HG03159 (cell line): ENCODE results near the gene CHCHD4.

Experiments
- ATAC-seq: cut with Tn5 transposase; IDR thresholded peaks from one replicate; pipeline ENCODE4 v1.9.1; 2021; ENCODE audit warnings: mild to moderate bottlenecking, moderate library complexity; ENCODE audit not compliant: unreplicated experiment

CHCHD4 gene

DNA sequence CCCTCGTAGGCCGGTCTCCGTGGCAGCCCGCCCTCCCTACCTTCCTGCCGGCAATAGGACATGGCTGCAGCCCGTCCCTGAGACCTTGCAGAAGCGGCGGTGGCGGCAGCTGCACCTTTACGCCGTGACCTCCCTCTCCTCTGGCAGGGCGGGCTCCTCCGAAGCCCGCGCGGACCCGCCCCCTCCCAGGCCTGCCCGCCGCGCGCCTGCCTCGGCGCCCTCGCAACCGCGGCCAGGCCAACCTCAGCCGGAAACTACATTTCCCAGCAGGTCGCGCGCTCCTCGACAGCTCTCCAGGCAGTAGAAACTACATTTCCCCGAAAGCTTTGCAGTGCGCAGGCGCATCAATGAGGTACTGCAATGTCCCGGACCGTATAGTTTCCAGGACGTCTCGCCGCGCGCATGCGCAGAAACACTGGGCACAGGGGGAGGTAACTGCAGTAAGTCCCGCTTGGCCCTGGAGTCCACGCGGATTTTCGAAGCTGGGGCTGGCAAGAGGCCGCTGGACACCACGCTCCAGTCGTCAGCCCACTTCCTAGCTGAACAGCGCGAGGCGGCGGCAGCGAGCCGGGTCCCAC is at the start of gene CHCHD4, which contains the start of gene TMEM43:
Gene CHCHD4 (minus strand): TSS at position 256 of the 578 bp plus-strand sequence. CDS start 194 bp downstream, at position 62.
Gene TMEM43 (plus strand): TSS at position 438 of the 578 bp plus-strand sequence. CDS start 142 bp downstream, outside the sequence.
- peak; percentile 90 for ATAC-seq

DNA sequence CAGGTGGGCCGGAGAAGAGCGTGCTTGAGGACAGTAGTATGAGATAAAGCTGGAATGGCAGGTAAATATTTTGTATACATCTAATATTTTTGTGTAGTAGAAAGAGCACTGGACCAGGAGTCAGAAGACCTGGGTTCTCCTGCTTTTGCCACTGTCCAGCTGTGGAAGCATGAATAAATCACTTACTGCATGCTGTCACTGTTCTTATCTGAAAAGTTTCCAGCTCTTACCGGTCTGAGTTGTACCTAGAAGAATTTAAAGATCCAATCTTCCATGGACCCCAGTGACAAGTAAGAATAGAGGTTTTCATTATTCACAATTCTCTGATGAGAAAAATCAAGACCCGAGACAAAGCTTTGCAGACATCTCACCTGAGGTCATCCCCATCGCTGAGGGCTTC is 47.8 kb upstream of the CHCHD4 start:
- no peak for ATAC-seq

DNA sequence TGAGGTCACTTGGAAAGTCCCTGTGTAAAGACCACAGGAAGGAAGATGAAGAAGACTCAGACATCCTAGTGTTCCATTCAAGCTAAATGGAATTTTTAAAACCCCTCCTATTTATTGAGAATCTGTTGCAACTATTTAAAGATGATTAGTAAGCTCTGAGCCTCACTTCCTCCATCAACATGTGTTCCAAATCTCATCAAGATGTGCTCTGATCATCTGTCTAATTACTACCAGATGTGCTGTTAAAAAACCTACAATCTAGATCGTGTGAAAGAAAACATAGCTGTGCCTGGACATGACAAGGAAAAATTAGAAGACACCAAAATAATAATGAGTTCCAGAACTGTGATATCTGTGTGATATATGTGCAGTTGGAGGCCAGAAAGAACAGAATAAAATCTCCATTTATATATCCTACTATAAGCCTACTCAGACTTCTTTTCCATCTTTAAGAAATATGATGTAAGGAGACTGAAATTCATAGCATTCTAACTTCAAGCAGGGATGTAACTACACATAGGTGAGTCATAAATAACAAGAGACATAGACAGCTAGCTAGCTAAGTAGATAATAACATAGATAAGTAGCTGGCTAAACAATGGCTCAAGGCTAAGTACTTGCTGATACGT is 46.0 kb upstream of the CHCHD4 start:
- ATAC-seq, result no peak

DNA sequence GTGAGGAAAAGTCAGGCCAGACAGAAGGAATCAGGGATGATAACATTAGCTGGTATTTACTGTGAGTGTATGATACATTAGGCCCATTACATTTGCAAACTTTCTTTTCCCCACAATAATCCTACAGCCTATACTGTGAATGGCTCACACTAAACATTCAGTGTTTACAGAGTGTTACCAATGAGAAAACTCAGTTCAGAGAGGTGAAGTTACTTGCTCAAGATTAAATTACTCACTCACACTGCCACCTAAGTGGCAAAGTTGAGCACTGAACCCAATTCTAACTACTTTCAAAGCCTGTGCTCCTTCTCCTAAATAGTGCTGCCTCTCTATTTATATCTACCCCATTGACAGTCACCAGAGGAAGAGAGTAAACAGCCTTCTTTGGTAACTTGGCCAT is 45.2 kb upstream of the CHCHD4 start:
- ATAC-seq, result no peak

DNA sequence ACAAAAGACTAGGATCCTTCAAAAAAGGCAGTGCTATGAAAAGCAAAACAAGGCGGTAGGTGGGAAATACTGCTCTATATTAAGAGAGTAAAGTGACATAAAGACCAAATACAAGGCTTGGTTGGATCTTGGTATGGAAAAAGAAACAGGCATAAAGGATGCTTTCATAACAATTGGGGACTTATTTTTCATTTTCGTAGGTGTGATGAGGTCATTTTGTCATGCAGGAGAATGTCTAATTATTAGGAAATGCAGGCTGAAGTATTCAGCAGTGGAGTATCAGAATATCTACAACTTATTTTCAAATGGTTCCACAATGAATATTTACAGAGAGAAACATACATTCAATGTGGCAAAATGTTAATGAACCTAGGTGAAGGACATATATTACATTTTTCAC is 44.8 kb upstream of the CHCHD4 start:
- no peak for ATAC-seq

DNA sequence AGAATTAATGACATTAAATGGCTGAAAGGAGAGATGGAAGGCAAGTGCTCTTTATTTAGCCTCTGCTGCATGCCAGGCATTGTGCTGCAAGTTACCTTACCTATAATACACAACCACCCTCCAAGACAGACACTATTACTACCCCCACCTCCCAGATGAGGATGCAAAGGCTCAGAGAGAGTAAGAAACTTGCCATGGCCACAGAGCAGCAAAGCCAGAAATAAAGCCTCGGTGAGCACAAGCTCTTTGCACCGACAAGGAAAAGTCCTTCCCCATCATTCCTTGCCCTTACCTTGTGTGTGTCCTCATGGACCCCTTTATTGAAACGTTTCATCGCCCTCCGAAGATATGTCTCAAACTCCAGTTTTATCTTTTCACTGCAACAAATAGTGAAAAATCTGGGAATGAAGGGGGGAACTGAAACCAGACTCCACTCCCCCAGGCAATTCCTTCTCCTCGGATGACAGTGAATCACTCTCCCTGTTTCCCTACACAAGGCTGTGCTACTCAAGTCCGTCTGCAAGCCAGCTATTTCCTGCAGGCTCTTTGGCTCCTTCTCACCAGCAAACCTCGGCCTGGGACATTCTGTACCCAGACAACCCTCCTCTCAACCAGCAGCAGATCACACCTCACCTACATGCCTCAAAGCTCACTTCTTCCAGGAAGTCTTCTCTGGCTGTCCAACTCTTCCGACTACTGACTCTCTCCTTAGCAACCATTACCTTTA is 42.4 kb upstream of the CHCHD4 start:
- ATAC-seq, result no peak

DNA sequence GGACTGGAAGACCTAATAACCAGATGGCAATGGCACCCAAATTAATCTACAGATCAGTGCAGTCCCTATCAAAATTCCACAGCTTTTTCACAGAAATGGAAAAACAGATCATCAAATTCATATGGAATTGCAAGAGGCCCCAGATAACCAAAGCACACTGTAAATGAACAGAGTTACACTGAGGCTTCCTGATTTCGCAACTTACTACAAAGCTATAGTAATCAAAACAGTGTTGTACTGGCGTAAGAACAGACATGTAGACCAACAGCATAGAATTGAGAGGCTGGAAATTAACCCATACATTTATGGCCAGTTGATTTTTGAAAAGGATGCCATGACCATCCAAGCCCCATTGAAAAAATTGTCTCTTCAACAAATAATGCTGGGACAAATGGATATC is 37.5 kb upstream of the CHCHD4 start:
- no peak for ATAC-seq

DNA sequence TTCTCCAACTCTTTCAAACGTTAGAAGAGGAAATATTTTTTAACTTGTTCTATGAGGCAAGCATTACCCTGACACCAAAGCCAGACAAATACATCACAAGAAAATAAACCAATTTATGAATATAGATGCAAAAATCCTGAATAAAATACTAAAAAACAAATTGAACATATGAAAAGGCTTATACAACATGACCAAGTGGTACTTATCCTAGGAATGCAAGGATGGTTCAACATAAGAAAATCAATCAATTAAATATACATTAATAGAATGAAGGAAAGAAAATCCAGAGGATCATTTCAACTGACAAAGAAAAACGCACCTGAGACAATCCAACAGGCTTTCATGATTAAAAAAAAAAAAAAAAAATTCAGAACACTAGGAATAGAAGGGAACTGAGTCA is 36.6 kb upstream of the CHCHD4 start:
- ATAC-seq, result no peak

DNA sequence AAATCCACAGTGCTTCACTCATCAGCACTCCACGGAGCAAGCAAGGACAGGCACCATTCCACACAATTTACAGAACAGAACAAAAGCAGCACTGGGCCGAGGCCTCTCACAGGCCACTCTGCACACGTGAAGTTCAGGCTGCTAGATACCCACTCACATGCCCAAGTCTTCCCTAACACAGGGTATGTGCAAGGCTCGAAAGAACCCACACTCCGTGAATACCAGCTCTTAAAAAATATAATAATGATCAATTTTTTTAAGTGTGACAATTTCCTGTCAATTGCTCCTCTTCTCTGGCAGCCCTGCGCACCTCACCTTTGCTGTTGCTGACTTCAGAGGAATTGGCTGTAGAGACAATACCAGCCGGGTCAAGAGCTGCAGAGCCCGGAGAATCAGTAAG is 34.8 kb upstream of the CHCHD4 start:
- ATAC-seq, result no peak

DNA sequence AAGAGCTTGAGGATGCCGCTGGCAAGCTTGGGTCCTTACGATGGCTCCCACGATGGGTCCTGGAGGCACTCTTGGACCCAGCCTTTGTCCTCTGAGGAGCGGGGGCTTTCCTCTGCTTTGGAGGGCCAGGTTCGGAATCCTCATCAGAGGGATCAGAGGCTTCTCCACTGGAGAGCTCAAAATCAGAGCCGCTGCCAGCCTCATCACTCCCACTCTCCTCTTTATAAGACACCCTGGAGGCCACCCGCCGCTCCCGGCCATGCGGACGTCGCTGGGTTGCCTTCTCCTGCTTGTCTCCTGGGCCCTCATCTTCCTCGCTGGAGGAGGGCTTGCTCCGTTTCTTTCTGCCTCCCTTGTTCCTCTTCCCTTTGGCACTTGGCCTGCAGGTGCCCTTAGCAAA is 33.7 kb upstream of the CHCHD4 start:
- ATAC-seq, result no peak

DNA sequence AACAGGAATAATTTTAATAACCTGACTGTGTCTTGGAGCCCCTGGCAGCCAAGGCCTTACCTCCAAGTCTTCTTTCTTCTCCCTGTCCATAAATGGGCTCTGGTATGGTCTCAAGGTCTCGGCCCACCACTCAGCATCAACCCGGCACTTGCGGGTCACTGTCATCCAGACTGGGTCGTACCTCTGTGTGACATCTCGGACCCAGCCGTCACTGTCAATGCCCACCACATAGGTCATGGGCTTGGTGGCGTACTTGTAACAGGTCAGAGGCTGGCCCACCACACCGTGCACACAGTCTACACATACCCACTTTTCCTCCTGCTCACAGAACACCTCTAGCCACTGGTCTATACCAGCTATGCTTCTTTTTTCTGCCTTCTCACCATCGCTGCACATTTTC is 33.3 kb upstream of the CHCHD4 start:
- no peak for ATAC-seq

DNA sequence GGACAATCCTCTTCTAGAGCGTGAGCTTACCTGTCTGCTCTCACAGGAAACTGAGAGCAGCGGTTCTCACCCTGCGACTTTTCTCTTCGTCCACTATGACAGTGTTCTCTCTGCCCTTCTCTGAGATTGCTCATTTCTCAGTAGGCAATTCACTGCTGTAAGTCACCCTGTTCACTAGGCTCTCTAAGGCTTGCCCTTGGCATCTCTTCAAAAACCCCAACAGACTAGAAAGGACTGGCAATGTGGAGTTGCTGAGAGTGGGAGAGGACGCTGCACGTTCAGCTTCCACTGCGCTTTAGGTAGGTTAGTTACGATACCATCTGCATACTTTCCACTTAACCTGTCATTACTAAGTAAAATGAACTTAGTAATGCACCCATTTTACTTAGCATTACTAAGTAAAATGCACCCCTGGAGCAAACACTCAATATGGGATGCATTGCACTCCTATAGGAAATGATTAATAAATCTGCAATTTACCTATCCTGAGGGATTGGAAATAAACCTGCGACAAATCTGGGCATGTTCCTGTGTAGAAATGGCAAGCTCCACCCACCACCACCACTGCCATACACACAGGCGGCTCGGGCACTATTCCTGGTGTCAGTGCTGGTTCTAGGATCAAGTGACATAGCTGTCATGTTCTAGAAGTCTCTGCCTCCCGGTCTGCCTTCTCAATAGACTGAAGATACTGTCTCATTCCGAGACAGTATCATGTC is 32.3 kb upstream of the CHCHD4 start:
- no peak for ATAC-seq

DNA sequence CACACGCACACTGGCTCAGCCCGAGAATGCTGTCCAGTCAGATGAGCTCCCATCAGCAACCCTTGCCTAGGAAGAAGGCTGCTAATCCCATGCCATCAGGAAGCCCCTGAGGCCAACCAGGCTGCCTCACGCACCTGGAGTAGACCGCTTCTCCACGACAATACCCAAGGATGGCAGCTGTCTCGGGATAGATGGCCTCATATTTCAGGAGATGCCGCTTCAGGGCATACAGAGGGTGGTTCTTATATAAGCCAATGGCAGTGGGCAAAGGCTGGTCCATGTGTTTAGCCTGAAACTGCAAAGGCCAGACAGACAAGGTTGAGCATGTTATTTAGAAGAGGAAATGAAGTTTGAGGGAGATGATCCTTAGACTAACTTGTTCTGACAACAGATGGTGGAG is 31.5 kb upstream of the CHCHD4 start:
- no peak for ATAC-seq

DNA sequence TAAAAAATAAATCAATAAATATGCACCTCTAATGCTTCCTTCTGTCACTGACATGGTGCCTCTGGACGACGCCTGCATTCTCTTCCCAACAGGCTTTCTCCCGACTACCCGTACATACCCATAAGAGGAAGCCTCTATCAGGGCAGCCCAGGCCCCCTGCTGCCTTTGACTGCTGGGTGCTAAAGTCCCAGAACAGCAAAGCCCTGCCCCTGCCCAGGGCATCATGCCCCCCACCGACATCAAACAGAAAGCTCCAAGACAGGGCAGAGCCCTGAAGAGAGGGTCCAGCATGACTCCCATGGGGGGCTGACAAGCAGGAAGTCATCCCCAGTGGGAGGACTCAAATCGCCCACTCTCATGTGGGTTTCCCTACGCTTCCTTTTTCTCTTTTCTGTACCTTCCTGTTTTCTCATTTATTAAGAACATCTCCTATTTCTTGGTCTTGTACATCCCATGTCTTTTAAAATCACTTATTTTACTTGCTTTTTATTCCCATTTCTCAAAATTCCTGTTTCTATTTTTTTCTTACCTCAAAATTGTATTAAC is 30.3 kb upstream of the CHCHD4 start:
- no peak for ATAC-seq

DNA sequence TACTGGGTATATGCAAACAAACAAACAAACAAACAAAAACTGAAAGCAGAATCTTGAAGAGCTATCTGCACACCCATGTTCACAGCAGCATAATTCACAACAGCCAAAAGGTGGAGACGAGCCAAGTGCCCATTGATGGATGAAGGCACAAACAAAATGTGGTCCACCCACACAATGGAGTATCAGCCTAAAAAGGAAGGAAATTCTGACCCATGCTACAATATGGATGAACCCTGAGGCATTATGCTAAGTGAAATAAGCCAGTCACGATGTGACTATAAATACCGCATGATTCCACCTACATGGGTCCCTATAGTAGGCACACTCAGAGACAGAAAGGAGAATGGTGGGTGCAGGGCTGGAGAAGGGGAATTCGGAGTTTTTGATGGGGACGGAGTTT is 29.6 kb upstream of the CHCHD4 start:
- no peak for ATAC-seq

DNA sequence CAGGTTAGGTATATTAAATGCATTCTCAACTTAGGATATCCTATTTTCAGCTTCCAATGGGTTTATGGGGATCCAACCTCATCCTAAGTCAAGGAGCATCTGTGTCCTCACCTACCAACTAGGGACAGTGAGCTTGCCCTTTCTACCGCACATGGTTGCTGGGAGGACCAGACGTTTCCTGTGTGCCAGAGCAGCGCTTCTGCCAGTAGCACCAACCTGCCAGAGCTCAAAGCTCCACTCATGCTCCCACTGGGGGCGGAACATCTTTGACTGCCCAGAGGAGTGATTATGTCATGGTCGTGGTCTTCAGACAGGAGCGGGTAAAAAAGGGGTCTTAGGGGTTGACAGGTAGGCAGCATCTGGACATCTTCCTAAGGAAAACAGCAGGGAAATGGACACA is 29.0 kb upstream of the CHCHD4 start:
- no peak for ATAC-seq

DNA sequence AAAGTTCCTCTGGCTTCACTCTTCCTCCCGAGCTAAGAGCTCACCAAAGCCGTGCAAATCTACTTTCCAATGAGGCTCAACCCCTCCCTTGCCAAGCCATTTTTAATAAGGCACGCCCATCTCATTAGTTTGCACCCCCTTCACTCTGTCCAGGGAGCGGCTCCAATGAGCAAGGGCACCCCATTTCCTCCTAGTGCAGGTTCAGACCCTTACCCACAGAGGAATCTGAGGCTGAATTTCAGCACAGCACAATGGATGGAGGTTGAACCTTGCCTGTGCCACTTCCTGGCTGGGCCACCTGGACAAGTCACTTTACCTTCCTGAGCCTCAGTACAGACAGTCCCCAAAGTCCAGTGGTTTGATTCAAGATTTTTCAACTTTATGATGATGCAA is 28.3 kb upstream of the CHCHD4 start:
- ATAC-seq, result no peak

DNA sequence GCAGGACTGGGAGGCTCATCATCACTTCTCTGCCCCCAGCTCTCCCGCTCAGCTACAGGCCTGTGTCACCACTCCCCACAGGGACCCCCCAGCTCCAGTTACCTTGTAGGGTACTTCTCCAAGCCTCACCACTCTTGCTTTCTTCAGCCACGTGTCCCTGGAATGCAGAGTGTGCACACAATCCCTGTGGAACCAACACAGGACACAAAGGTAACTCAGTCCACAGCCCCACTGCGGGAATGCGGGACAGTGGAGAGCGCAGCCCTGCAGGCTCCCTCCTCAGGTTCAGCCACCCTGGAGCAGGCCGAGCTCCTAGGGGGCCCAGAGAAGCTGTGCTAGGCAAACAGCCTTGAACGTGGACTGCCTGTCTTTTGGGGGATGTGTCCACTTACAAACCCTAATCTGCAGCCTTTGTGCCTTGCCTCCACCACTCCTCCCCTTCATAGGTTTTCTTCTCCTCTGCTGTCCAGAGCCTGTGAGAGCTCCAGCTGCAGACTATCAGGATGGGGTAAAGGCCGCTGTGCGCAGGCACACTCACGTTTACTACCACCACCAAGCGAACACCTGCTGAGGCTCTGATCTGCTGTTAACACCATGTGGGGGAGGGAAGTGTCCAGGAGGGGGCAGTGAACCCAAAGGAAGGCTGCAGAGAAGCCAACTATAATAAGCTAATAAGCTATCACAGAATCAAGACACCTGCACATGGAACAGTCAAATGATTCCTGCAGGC is 27.7 kb upstream of the CHCHD4 start:
- no peak for ATAC-seq

DNA sequence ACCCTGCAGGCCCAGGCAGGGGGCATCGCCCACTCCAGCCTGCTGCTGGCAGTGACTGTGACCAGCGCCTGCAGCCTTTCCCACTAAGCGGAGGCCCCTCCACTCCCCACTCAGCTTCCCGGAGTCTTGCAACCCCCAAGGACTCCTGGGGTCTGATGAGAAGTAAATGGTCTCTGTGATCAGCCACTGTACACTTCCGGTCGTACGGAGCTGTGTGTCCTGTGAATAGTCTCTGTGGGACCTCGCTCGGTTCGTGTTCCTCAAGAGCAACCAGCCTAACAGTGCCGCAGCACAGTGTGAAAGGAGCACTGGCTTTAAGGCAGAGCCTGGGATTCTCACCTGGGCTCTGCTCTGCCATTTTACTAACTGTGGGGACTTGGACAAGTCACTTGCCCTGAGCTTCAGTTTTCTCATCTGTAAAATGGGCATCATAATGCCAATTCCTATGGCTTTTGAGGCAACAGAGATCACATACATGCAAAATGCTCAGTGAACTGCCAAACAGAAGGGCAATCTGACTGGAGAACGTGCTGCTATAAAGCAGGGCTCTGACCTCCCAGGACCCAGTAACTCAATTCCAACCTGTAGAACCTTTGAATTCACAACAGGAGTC is 26.9 kb upstream of the CHCHD4 start:
- ATAC-seq, result no peak

DNA sequence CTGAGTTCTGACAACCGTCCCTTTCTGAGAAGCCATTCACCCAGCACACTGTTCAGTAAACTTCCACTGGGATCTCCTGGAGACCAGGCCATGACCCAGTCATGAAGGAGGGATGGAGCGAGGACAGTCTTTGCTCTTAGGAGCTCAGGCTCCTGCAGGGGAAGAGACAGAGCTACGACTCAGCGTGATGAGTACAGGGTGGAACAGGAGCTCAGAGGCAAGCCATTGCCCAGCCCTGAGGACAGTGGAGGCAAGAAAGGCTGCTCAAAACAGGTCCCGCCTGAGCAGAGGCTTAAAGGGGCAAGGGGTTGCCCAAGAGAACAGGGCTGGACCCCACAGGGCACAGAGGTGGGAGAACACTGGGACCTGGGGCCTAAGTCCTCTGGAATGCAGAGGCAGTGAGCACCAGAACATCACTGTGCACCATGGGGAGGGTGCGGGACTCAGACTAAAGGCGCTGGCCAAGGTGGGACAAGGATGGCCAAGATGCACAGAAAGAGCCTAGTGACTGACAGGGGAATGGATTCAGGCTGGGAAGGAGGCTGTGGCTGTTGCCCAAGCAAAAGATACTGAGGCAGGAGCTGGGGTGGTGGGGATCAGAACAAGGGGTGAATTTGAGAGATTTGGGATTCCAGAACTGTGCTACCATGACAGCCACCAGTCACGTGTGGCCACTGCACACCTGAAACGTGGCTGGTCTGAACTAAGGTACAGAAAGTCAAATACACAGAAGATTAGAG is 26.0 kb upstream of the CHCHD4 start:
- ATAC-seq, result no peak
